A673 (cell line): ENCODE measurements around the gene MRPL44. TPM values are rescaled to one million over a fixed set of nuclear protein-coding genes. Genes with fewer than 3 reads are reported as not detected.

Source experiments
- BruUV-seq: library from RNA; stranded (reverse); fragments of 400-500 nt; replicated peaks from 2 replicates; lab custom pipeline; 2021; lab: Mats Ljungman, UMichigan
- CTCF ChIA-PET: fragments of 300-600 bp; sonication (Branson Sonifier 250); formaldehyde crosslinking; loops from one replicate; lab custom pipeline; 2022; ENCODE audit warnings: antibody characterized with exemption; lab: Charles Lee
- POLR2A ChIA-PET: fragments of 300-600 bp; sonication (Branson Sonifier 250); formaldehyde crosslinking; loops from one replicate; lab custom pipeline; 2022; ENCODE audit warnings: antibody characterized with exemption; ENCODE audit not compliant: low non-redundant PET; lab: Charles Lee
- DNase-seq: peaks from one replicate; pipeline ENCODE4 v3.0.0-alpha.2; 2015; ENCODE audit warnings: low spot score
- H3K27ac ChIP-seq: fragments of 200-600 bp; sonication (generic); 2 replicates; pipeline ENCODE4 v1.5.1; 2016; ENCODE audit warnings: mixed run types, low read depth, mild to moderate bottlenecking, mixed read lengths, antibody characterized with exemption, low read length; ENCODE audit not compliant: poor library complexity, severe bottlenecking
- H3K27me3 ChIP-seq: fragments of 200-600 bp; sonication (generic); replicated peaks from 2 replicates; pipeline ENCODE4 v1.6.1; 2017; ENCODE audit warnings: mixed run types, low read depth, mild to moderate bottlenecking, mixed read lengths, antibody characterized with exemption, low read length; ENCODE audit not compliant: insufficient read depth, poor library complexity
- H3K36me3 ChIP-seq: fragments of 200-600 bp; sonication (generic); 2 replicates; pipeline ENCODE4 v1.6.1; 2016; ENCODE audit warnings: mixed run types, mild to moderate bottlenecking, mixed read lengths, antibody characterized with exemption, low read length; ENCODE audit not compliant: insufficient read depth, poor library complexity, severe bottlenecking
- H3K4me1 ChIP-seq: fragments of 200-600 bp; sonication (generic); 2 replicates; pipeline ENCODE4 v1.6.1; 2017; ENCODE audit warnings: mixed run types, mild to moderate bottlenecking, mixed read lengths, antibody characterized with exemption, low read length; ENCODE audit not compliant: insufficient read depth, poor library complexity, severe bottlenecking
- H3K4me3 ChIP-seq: fragments of 200-600 bp; sonication (generic); 2 replicates; pipeline ENCODE4 v1.5.1; 2016; ENCODE audit warnings: low read depth, mixed run types, mild to moderate bottlenecking, mixed read lengths, low read length; ENCODE audit not compliant: poor library complexity, severe bottlenecking
- H3K9me3 ChIP-seq: fragments of 200-600 bp; sonication (generic); 2 replicates; pipeline ENCODE4 v1.6.1; 2016; ENCODE audit warnings: mixed run types, low read depth, mild to moderate bottlenecking, mixed read lengths, antibody characterized with exemption, low read length; ENCODE audit not compliant: poor library complexity, severe bottlenecking
- CTCF ChIP-seq: fragments of 300-800, 200-600 bp; sonication (generic); conservative IDR thresholded peaks from 2 replicates; pipeline ENCODE4 v1.5.1; 2017; ENCODE audit warnings: low read depth, mild to moderate bottlenecking, antibody characterized with exemption, low read length, moderate library complexity, mixed read lengths
- EZH2 ChIP-seq: fragments of 200-600 bp; sonication (generic); IDR thresholded peaks from 2 replicates; pipeline ENCODE4 v1.6.1; 2017; ENCODE audit warnings: borderline replicate concordance, low read depth, mild to moderate bottlenecking, mixed read lengths, antibody characterized with exemption, low read length; ENCODE audit not compliant: poor library complexity, severe bottlenecking
- intact Hi-C: fragments of 100-400 bp; cut with micrococcal nuclease; formaldehyde crosslinking; loops from one replicate; pipeline ENCODE4 v1.10.0; 2022; ENCODE audit not compliant: unreplicated experiment
- total RNA-seq: library from RNA; stranded (reverse); gene quantifications from 2 replicates; pipeline ENCODE4 v1.2.3, GENCODE V29; 2021

Gene MRPL44
- total RNA-seq, 1 experiment from 2014 or later = 38.3 TPM

GRCh38 chr2:223944703-223945531 lies 12.3 kb upstream of the MRPL44 start, which contains the start of gene WDFY1:
Gene WDFY1, minus strand, starts transcription at chr2:223945335. Its CDS starts 51 bp downstream, at chr2:223945284.
- peak within 1 kb of the TSS; percentile 97 for H3K4me3 ChIP-seq
- no peaks in the 10 kb centered on the region for H3K27me3 ChIP-seq
- peak within 1 kb of the TSS; percentile 97 for H3K27ac ChIP-seq
- BruUV-seq = no TSS peak
- DNase-seq = peak; percentile 95
- TF ChIP-seq CTCF = no peak
- no peak for TF ChIP-seq EZH2
- ChIA-PET CTCF (no interaction called here), POLR2A (no interaction called here)
- H3K9me3 ChIP-seq = no peaks in the 10 kb centered on the region
- intact Hi-C loops = no loop called here
- peaks cover 3% of the 10 kb centered on the region for H3K36me3 ChIP-seq
- H3K4me1 ChIP-seq = peaks cover 24% of the 10 kb centered on the region

- CTCF ChIA-PET = no interaction called here
- peaks cover 24% of the 10 kb centered on the region for H3K4me1 ChIP-seq
- intact Hi-C loops = no loop called here
- TF ChIP-seq CTCF (no peak), EZH2 (no peak)
- H3K27me3 ChIP-seq = no peaks in the 10 kb centered on the region
- DNase-seq = no peak
- POLR2A ChIA-PET = no interaction called here
- H3K4me3 ChIP-seq = peak overlapping the region; percentile 97
- H3K27ac ChIP-seq = no peak overlapping the region
- no TSS peak for BruUV-seq
- H3K36me3 ChIP-seq = no peaks in the 10 kb centered on the region
- no peaks in the 10 kb centered on the region for H3K9me3 ChIP-seq
These were observed 11.5 kb upstream of the MRPL44 start for GRCh38 chr2:223945755-223946154.

GRCh38 chr2:223947711-223948205 lies 9.5 kb upstream of the MRPL44 start:
- no peak for DNase-seq
- intact Hi-C loops = no loop called here
- CTCF ChIA-PET = no interaction called here
- H3K27ac ChIP-seq = no peak overlapping the region
- TF ChIP-seq EZH2 = no peak
- no peaks in the 10 kb centered on the region for H3K36me3 ChIP-seq
- H3K27me3 ChIP-seq = no peaks in the 10 kb centered on the region
- no peaks in the 10 kb centered on the region for H3K9me3 ChIP-seq
- peaks cover 26% of the 10 kb centered on the region for H3K4me1 ChIP-seq
- no peak overlapping the region for H3K4me3 ChIP-seq
- POLR2A ChIA-PET = no interaction called here
- no TSS peak for BruUV-seq
